Measurements from ENCODE around the gene CD53. TPM values are rescaled to one million over a fixed set of nuclear protein-coding genes. Genes with fewer than 3 reads are reported as not detected.

Gene CD53
- total RNA-seq, 1 experiment from 2014 or later: not detected

- peaks cover 6% of the 10 kb centered on the region for H3K9me3 Mint-ChIP-seq (ENCODE audit: low read depth, unreplicated experiment)
- DNase-seq: no peak
- H3K4me1 Mint-ChIP-seq (ENCODE audit: low read depth, unreplicated experiment): no peaks in the 10 kb centered on the region
- H3K4me3 Mint-ChIP-seq (ENCODE audit: low read depth, unreplicated experiment): no peak overlapping the region
- CTCF ChIA-PET: no interaction called here
- H3K36me3 Mint-ChIP-seq (ENCODE audit: insufficient read depth, unreplicated experiment): no peaks in the 10 kb centered on the region
- intact Hi-C loops (cut with micrococcal nuclease; ENCODE audit: unreplicated experiment): no loop called here
- no peak for TF ChIP-seq CTCF (IDR thresholded peaks at IDR 0.05; ENCODE audit: unreplicated experiment)
- H3K27me3 Mint-ChIP-seq (ENCODE audit: unreplicated experiment): peaks cover 9% of the 10 kb centered on the region
- no TSS peak for BruUV-seq (replicated peaks)
- no peak overlapping the region for H3K27ac Mint-ChIP-seq (ENCODE audit: unreplicated experiment)
Observed at GRCh38 chr1:110864287-110864686, 8.7 kb upstream of the CD53 start.

DNA sequence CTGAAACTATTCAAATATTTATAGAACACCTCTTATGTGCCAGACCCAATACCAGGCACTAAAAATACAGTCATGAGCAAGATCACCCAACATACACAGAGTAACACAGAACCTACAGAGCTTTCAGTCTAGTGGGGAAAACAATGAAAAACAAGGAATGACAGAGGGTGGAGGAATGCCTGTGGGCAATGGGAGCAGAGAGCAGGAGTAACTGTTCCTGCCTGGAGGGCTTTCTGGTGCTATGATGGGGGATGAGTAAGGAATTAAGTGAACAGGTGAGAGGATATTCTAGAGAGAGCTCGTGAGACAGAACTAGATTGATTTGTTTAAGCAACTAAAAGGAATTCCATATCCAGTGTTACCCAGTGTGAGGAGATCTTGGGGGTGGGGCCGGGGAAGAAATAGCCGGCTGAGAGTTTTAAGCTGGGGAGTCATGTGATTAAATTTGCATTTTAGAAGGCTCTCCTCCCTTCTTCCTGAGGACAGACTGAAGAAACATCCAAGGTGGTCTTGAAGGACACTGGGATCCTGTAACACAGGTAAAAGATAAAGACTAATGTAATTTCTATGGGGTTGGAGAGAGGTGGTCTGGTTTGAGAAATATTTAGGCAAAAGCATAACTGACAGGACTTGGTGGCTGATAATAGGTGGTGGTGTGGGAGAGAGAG, 2.1 kb upstream of the CD53 start:
- no peaks in the 10 kb centered on the region for H3K4me1 Mint-ChIP-seq (ENCODE audit: low read depth, unreplicated experiment)
- no peaks in the 10 kb centered on the region for H3K36me3 Mint-ChIP-seq (ENCODE audit: insufficient read depth, unreplicated experiment)
- no TSS peak for BruUV-seq (replicated peaks)
- H3K9me3 Mint-ChIP-seq (ENCODE audit: low read depth, unreplicated experiment): no peaks in the 10 kb centered on the region
- no peak overlapping the region for H3K4me3 Mint-ChIP-seq (ENCODE audit: low read depth, unreplicated experiment)
- CTCF ChIA-PET: no interaction called here
- DNase-seq: no peak
- TF ChIP-seq CTCF (IDR thresholded peaks at IDR 0.05; ENCODE audit: unreplicated experiment): no peak
- no peak overlapping the region for H3K27ac Mint-ChIP-seq (ENCODE audit: unreplicated experiment)
- intact Hi-C loops (cut with micrococcal nuclease; ENCODE audit: unreplicated experiment): no loop called here
- H3K27me3 Mint-ChIP-seq (ENCODE audit: unreplicated experiment): peaks cover 19% of the 10 kb centered on the region

GRCh38 chr1:110872366-110872744, 593 bp upstream of the CD53 start:
- no peak for DNase-seq
- H3K36me3 Mint-ChIP-seq (ENCODE audit: insufficient read depth, unreplicated experiment): no peaks in the 10 kb centered on the region
- TF ChIP-seq CTCF (IDR thresholded peaks at IDR 0.05; ENCODE audit: unreplicated experiment): no peak
- peaks cover 19% of the 10 kb centered on the region for H3K27me3 Mint-ChIP-seq (ENCODE audit: unreplicated experiment)
- H3K4me3 Mint-ChIP-seq (ENCODE audit: low read depth, unreplicated experiment): no peak overlapping the region
- H3K27ac Mint-ChIP-seq (ENCODE audit: unreplicated experiment): no peak overlapping the region
- no peaks in the 10 kb centered on the region for H3K9me3 Mint-ChIP-seq (ENCODE audit: low read depth, unreplicated experiment)
- CTCF ChIA-PET: no interaction called here
- H3K4me1 Mint-ChIP-seq (ENCODE audit: low read depth, unreplicated experiment): no peaks in the 10 kb centered on the region
- no TSS peak for BruUV-seq (replicated peaks)
- intact Hi-C loops (cut with micrococcal nuclease; ENCODE audit: unreplicated experiment): no loop called here

- Mint-ChIP-seq H3K4me1 (ENCODE audit: low read depth, unreplicated experiment) (no peaks in the 10 kb centered on the region), H3K27me3 (ENCODE audit: unreplicated experiment) (peaks cover 19% of the 10 kb centered on the region), H3K4me3 (ENCODE audit: low read depth, unreplicated experiment) (no peak overlapping the region), H3K9me3 (ENCODE audit: low read depth, unreplicated experiment) (no peaks in the 10 kb centered on the region), H3K36me3 (ENCODE audit: insufficient read depth, unreplicated experiment) (no peaks in the 10 kb centered on the region), H3K27ac (ENCODE audit: unreplicated experiment) (no peak overlapping the region)
- CTCF ChIA-PET: no interaction called here
- TF ChIP-seq CTCF (IDR thresholded peaks at IDR 0.05; ENCODE audit: unreplicated experiment): no peak
- intact Hi-C loops (cut with micrococcal nuclease; ENCODE audit: unreplicated experiment): no loop called here
- DNase-seq: no peak
- BruUV-seq (replicated peaks): no TSS peak
Observed at GRCh38 chr1:110873856-110874255, 908 bp downstream of the CD53 start.

Measured in Calu3 (cell line).